HG03095 (cell line): ENCODE measurements around the gene CDK14.

Experiments used
- ATAC-seq: cut with Tn5 transposase; IDR thresholded peaks from one replicate; pipeline ENCODE4 v1.9.1; 2021; ENCODE audit warnings: moderate library complexity; ENCODE audit not compliant: unreplicated experiment

Gene CDK14

DNA sequence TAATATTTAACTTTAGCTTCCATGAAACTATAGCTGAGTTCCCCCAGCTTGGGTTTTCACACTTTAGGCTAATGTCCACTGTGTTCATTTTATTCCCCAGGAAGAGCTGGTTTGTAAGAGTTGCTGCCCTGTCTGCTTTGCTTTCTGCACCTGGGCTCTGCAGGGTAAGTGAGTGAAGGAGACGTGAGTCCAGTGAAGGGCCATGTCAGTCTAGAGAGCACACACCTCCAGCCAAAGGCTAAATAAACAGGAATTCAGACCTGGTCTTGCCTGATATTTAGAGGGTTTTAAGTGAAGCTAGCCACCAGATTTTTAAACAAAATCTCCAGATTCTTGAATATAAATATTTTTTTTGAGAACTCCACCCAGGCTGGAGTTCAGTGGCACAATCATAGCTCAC, 643.7 kb downstream of the CDK14 start:
- no peak for ATAC-seq

DNA sequence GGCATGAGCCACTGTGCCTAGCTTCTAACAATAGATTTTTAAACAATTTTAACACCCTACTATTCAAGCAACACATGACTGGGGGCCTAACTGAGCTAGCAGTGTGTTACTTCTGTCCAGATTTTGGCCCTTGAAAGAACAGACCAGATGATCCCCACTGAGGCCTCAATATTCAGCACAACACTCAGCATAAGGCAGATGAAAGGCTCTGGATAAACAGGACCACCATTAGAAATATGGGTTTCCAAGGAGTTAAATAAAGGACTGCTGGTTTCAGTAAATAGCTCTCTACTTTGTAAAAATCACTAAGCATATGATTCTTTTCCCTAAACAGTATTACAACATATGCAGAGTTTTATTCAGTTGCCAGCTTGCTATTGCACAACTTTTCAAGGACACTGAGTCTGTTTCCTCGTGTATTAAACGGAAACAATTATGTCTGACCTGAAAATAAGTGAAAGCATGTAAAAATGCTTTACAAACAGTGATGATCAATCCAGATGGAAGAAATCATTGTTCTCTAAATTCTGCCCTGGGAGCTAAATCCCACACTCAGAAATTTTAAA, 644.3 kb downstream of the CDK14 start:
- no peak for ATAC-seq

DNA sequence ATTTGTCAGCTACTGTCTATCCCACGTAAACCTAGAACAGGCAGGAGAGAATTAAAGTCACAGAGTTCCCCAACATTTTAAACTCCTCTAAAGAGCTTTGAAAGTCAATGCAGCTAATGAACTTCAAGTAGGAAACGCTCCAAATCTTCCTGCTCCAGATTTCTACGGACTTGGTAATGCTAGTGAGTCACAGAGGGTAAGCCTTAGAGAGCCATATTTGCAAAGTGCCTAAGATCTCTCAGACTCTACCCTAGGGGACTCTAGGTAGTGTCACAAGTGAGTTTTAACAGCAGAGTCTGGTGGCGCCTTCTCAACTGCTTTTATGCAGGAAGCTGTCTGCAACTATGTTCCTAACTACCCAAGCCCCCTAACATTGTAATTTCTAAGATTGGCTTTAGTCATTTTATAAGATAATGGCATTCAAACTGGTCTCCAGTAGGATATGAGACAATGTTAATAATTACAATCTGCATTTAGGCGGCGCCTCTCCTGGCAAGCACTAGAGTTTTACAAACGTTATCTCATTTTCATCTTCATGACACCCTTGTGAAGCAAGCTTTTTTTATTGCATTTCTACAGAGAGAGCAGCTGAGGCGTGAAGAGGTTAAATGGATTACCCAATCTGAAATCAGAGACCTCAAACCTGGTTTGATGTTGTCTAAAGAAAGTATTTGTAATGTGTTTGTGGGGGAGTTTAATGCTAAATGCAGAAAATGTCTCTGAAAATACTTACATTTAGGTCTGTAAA, 646.1 kb downstream of the CDK14 start:
- ATAC-seq: no peak

DNA sequence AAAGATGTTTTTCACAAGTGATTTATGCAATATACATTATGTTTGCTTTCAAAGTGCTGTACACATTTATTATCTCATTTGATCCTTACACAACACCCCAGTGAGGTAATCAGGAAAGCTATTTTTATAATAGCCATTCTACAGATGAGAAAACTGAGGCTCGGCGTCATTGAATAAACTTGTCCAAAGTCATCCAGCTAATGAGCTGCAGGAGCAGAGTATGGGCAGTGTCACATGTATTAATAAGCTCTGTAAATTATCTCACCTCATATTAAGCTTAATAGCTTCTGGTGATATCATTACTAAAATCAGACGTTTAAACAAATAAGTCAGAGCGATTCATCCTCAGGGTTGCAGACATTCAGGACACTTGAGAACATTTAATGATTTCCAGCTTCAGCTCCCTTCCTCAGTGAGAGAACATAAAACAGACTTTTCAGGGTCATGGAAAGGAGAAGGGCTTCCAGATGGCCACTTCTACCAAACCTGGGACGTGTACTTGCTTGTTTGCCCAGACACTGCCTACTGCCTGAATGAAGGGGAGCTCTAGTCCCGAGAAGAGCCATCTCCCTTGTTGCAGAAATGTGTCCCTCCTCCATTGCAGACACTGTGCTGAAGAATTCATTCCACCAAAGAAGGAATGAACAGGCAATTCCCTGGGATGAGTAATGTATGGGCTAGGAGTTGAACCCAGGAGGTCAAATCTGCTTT, 647.6 kb downstream of the CDK14 start:
- no peak for ATAC-seq

DNA sequence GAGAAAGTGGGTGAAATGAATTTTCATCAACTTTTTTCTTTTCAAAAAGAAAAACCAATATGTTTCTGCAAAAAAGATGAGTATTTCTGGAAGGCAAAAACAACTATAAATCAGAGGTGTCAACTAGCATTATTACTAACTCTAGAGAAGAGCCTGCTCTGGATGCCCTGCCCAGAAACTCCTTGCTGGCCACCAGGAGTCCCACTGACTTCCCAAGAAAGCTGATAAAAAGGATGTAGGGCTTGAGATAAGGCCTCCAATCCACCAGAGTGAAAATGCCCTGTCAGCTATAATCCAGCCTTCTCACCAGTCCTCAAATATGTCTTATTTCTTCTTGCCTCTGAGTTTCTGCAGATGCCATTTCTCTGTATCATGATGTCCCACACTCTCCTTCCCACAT, 651.4 kb downstream of the CDK14 start:
- no peak for ATAC-seq

DNA sequence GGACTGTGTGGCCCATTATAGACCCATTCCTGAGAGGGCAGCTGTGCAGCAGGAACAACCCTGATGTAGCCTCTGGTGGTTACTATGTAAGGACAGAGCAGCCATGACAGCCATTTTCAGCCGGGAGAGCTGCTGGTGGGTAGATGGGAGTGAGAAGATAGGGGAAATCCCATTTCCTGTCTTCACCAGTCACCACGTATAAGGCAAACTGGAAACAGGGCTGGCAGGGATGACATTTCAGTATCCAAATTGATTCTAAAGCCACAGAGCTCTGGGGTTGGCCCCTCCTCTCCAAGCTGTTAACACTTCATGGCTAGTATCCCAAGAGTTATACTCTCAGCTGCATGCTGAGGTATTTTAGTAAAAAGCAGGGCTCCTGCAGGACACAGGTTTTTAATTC, 652.9 kb downstream of the CDK14 start:
- ATAC-seq: no peak

DNA sequence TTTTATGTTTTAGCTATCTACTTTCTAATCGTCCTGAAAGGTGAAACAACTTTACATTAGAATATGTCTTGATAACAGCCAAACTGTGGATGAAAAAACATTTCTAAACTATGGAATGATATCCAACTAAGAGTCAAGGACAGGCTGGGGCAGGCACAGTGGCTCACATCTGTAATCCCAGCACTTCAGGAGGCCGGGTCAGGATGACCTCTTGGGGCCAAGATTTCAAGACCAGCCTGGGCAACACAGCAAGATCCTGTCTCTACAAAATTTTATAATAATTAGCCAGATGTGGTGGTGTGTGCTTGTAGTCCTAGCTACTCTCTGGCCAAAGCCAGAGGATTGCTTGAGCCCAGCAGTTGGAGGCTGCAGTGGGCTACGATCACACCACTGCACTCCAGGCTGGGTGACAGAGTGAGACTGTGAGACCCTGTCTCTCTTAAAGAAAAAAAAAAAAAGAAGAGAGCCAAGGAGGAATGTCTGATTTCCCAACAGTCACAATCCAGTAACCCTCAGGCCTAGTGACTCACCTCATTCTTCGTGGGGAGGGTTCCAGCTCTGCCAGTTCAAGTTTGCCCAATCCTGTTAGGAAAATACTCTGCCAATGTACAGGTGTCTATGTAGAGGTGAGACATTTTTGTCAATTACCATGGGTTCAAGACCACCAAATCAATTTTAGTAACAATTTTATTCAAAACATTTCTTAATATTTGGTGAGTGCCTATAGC, 653.5 kb downstream of the CDK14 start:
- no peak for ATAC-seq

DNA sequence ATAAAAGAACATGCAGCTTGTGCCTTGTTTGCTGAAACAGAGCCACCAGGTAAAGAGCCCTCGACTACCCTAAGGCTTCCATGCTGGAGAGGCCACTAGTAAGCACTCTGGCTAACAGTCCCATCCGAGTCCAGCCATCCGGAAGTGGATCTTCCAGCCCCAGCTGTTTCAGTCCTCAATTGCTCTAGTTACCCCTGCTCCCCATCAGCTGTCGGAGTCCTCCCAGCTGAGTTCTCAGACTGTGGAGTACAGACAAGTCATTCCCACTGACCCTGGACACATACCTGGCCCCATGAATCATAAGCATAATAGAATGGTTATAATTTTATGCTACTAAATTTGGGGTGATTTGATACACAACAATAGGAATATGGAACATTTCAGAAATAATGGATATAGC, 654.6 kb downstream of the CDK14 start:
- ATAC-seq: no peak

DNA sequence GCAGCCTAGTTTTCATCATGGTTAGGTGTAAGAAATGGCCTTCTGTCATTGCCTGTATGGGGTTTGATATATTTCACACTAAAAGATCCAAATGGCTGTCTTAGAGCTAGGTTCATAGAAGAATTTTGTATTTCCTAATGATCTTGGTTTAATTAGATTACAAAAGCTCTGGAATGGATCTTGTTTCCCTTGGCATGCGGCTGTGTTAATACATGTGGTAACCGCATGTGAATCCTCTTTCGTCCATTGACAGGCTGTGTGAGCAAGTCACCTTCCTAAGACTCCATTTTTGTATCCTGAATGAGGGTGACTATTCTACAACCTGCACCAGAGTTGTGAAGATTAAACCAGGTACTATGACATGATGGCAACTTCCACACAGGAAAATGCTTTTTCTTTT, 655.8 kb downstream of the CDK14 start:
- ATAC-seq: no peak
